HG03521 (cell line): Measurements from ENCODE around the gene PRKAR2B.
A peak's percentile ranks its signal among the peaks of the same experiment; 100 is the strongest.

Experiments
- ATAC-seq: cut with Tn5 transposase; IDR thresholded peaks from one replicate; pipeline ENCODE4 v1.9.1; 2021; ENCODE audit warnings: mild to moderate bottlenecking, moderate library complexity; ENCODE audit not compliant: unreplicated experiment

The PRKAR2B gene

GRCh38 chr7:107044347-107045194 lies at the start of gene PRKAR2B:
PRKAR2B (plus strand) TSS chr7:107044705; CDS start chr7:107044908, 203 bp downstream.
- ATAC-seq = peak; percentile 76

- ATAC-seq = no peak
These were observed 49.7 kb upstream of the PRKAR2B start for GRCh38 chr7:106994833-106995232.

- ATAC-seq = no peak
These were observed 46.8 kb upstream of the PRKAR2B start for GRCh38 chr7:106997487-106998271.

- ATAC-seq = no peak
These were observed 45.5 kb upstream of the PRKAR2B start for GRCh38 chr7:106999023-106999422.

GRCh38 chr7:107001490-107001889 lies 43.0 kb upstream of the PRKAR2B start:
- no peak for ATAC-seq

- no peak for ATAC-seq
These were observed 42.4 kb upstream of the PRKAR2B start for GRCh38 chr7:107002126-107002525.

- ATAC-seq = no peak
These were observed 41.9 kb upstream of the PRKAR2B start for GRCh38 chr7:107002529-107002998.

GRCh38 chr7:107007007-107007891 lies 37.3 kb upstream of the PRKAR2B start:
- ATAC-seq = no peak

GRCh38 chr7:107007892-107008287 lies 36.6 kb upstream of the PRKAR2B start:
- ATAC-seq = no peak

GRCh38 chr7:107009846-107010203 lies 34.7 kb upstream of the PRKAR2B start:
- no peak for ATAC-seq

GRCh38 chr7:107012691-107013090 lies 31.8 kb upstream of the PRKAR2B start:
- ATAC-seq = no peak

- ATAC-seq = no peak
These were observed 30.0 kb upstream of the PRKAR2B start for GRCh38 chr7:107014387-107015023.

- ATAC-seq = no peak
These were observed 28.2 kb upstream of the PRKAR2B start for GRCh38 chr7:107016312-107016711.

GRCh38 chr7:107017965-107018719 lies 26.4 kb upstream of the PRKAR2B start:
- ATAC-seq = no peak

- ATAC-seq = no peak
These were observed 24.1 kb upstream of the PRKAR2B start for GRCh38 chr7:107020400-107020799.

GRCh38 chr7:107021600-107021999 lies 22.9 kb upstream of the PRKAR2B start:
- no peak for ATAC-seq

- ATAC-seq = no peak
These were observed 20.9 kb upstream of the PRKAR2B start for GRCh38 chr7:107023522-107024151.

GRCh38 chr7:107024906-107025305 lies 19.6 kb upstream of the PRKAR2B start:
- no peak for ATAC-seq

- ATAC-seq = no peak
These were observed 18.9 kb upstream of the PRKAR2B start for GRCh38 chr7:107025449-107026103.
